Activated T-cell treated with anti-CD3 and anti-CD28 coated beads for 1 hour (primary cell): ENCODE data around the gene ARHGEF28.

ENCODE experiments used
- DNase-seq: peaks from one replicate; pipeline ENCODE4 v3.0.0-alpha.2; 2020; ENCODE audit warnings: low read depth

Gene ARHGEF28

GRCh38 chr5:73969195-73970036 is 343.4 kb downstream of the ARHGEF28 start:
- no peak for DNase-seq

DNA sequence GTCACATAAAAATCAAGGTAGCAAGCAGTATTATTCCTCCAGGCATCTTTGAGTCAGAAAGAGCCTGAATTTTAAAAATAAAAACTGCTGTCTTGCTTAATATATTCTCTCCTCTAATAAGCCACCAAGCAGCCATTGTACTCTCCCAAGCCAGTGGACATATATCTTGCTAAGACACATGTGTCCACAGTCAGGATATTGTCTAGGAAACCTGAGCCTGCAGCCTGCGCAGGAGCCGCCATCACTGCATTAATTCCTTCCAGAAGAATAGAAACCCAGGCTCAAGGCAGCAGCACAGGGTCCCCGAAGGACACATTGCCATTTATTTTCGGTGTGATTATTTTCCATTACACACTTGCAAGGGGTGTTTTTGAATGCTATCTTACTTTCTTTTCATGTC is 345.3 kb downstream of the ARHGEF28 start:
- DNase-seq, result no peak

- no peak for DNase-seq
Observed at GRCh38 chr5:73973135-73973534, 347.1 kb downstream of the ARHGEF28 start.

- DNase-seq, result no peak
Observed at GRCh38 chr5:73974871-73975360, 348.9 kb downstream of the ARHGEF28 start.

GRCh38 chr5:73975845-73976244 is 349.8 kb downstream of the ARHGEF28 start:
- no peak for DNase-seq

DNA sequence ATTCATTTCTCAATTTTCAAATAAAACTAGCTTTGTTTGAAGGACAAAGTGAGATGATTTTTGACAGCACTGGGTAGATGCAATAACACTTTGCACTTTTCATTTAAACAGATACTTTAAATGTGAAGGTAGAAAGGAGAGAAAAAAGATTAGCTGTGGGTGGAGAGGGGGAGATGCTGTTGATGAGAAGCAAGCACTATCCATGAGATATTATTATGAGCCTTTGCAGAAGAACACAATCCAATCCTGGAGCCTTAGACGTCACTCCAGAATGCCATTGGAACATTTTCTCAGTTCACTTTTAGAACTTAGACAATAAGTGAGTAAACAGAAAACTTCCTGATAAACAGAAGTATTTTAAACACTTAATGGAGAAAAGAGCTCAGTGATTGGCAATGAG is 351.1 kb downstream of the ARHGEF28 start:
- DNase-seq, result no peak

DNA sequence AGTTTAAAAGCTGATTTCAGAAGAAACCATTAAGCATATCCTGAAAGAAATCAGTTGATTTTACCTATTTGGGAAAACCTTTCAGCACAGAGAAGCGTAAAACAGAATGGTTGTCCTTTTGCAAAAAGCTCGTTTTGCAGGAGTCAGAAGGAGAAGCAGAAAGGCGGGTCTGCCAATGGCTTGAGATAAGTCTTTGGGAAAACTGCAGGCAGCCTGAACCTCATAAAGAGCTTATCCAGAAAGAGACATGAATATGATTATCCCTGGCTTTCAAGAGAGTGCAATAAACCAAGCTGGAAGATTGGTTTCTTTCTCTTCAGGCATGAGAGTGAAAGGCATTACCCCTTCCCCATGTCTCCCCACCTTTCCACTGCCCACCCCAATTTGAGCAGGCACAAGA is 353.3 kb downstream of the ARHGEF28 start:
- DNase-seq, result no peak

GRCh38 chr5:73981704-73982103 is 355.7 kb downstream of the ARHGEF28 start:
- DNase-seq, result no peak

GRCh38 chr5:73983644-73984043 is 357.6 kb downstream of the ARHGEF28 start:
- DNase-seq, result no peak

DNA sequence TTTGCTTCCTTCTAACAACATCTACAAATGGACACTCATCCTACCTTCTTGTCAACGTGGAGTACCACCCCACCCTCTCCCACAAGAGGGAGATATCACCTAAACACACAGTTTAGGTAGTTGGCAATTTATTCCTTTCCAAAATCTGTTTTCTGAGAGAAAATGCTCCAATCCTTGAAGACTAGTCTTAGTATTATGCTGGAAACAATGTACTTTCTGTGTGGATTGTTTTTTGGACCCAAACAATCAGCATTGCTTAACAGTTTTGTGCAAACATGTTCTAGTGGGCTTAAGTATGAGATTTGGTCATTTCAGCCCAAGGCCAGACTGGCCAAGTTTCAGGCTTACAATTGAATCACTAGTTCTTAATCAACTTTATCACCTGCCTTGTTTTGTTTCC is 359.1 kb downstream of the ARHGEF28 start:
- DNase-seq, result no peak

GRCh38 chr5:73986729-73987128 is 360.7 kb downstream of the ARHGEF28 start:
- DNase-seq, result no peak

GRCh38 chr5:73987915-73988314 is 361.9 kb downstream of the ARHGEF28 start:
- no peak for DNase-seq

DNA sequence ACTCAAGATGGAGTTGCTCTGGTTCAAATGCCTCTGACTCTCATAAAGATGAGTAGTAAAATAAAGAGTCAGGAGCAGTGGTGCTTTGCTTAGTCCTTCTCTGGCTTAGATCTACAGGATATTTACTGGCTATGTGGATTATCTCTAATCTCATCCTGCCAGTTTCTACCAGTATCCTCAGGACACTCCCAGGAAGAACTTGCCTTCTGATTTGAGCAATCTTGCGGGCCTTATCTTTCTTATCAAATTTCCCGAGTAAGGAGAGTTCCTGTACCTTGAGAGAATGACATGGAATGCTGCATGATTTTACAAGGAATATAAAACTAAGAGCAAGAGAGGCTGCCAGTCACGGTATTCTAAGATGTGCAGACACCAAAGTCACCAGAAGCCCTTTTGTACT is 364.0 kb downstream of the ARHGEF28 start:
- no peak for DNase-seq
